ENCODE results near the gene SMAP1. TPM values are rescaled to one million over a fixed set of nuclear protein-coding genes. Genes with fewer than 3 reads are reported as not detected.

Gene SMAP1
- total RNA-seq (2022; extraction: Qiagen RNA extraction; ENCODE audit: low read depth) = 14.8 to 19.5 TPM (median 18.2 TPM) in 5 replicates

GRCh38 chr6:70667711-70668498 lies at the start of gene SMAP1:
SMAP1 (plus strand) TSS chr6:70667883; CDS start chr6:70668024, 141 bp downstream.

Other genes with a start within 250 kb of the SMAP1 start
- gene SDHAF4, start 101.0 kb upstream of the SMAP1 start, total RNA-seq (2022; extraction: Qiagen RNA extraction; ENCODE audit: low read depth) = 3.7 to 4.4 TPM (median 4.2 TPM) in 5 replicates